Liver (tissue), 9 donors: ENCODE data around the gene GANC. TPM values are rescaled to one million over a fixed set of nuclear protein-coding genes. Genes with fewer than 3 reads are reported as not detected.
"Not testable (repeated sequence)": the region's sequence is repeated elsewhere in the genome, so short reads cannot be mapped to it uniquely, and the experiment has no call there.

Source experiments
- DNase-seq: peaks from one replicate; pipeline ENCODE4 v3.0.0-alpha.2; 2017; ENCODE audit warnings: low spot score
- H3K27ac ChIP-seq, 2 donors: one replicate each; pipeline ENCODE4 v1.7.0; 2013; ENCODE audit warnings: inconsistent platforms in 2 of 2, low read length in 2 of 2, control low read depth in 1 of 2, low read depth in 1 of 2, mild to moderate bottlenecking in 1 of 2
- H3K27me3 ChIP-seq, 4 donors: one replicate each; pipeline versions ENCODE4 v1.6.1 to v1.7.0; 2013; ENCODE audit warnings: low read length in 3 of 4, inconsistent platforms in 1 of 4, mild to moderate bottlenecking in 1 of 4, moderate library complexity in 1 of 4; ENCODE audit not compliant: control insufficient read depth in 4 of 4, insufficient read depth in 4 of 4
- H3K36me3 ChIP-seq, 4 donors: one replicate each; pipeline versions ENCODE4 v1.6.1 to v1.7.0; 2013; ENCODE audit warnings: low read length in 3 of 4, mild to moderate bottlenecking in 3 of 4, low read depth in 1 of 4, moderate library complexity in 1 of 4; ENCODE audit not compliant: control insufficient read depth in 4 of 4, insufficient read depth in 3 of 4
- H3K4me1 ChIP-seq, 4 donors: one replicate each; pipeline versions ENCODE4 v1.6.1 to v1.7.0; 2013; ENCODE audit warnings: low read length in 3 of 4, mild to moderate bottlenecking in 3 of 4, moderate library complexity in 1 of 4; ENCODE audit not compliant: control insufficient read depth in 4 of 4, insufficient read depth in 4 of 4
- H3K4me3 ChIP-seq, 3 donors: one replicate each; pipeline versions ENCODE4 v1.6.1 to v1.7.0; 2013; ENCODE audit warnings: low read length in 3 of 3, control low read depth in 1 of 3, low read depth in 1 of 3, mild to moderate bottlenecking in 1 of 3
- H3K9ac ChIP-seq, 2 donors: one replicate each; pipeline ENCODE4 v1.7.0; 2013; ENCODE audit warnings: low read length in 2 of 2, mild to moderate bottlenecking in 2 of 2, moderate library complexity in 2 of 2, control low read depth in 1 of 2, low read depth in 1 of 2
- H3K9me3 ChIP-seq, 4 donors: one replicate each; pipeline versions ENCODE4 v1.6.1 to v1.7.0; 2013; ENCODE audit warnings: low read length in 3 of 4; ENCODE audit not compliant: control insufficient read depth in 4 of 4
- CTCF ChIP-seq: fragments of 150-350 bp; IDR thresholded peaks from 2 replicates; pipeline ENCODE4 v1.5.1; 2017; ENCODE audit warnings: improper control_type of control experiment, low read depth, low read length; ENCODE audit not compliant: missing input control
- EGR1 ChIP-seq, 2 donors: IDR thresholded peaks; 2 replicates each; pipeline ENCODE4 v1.6.1; 2016 to 2018; ENCODE audit warnings: antibody characterized with exemption in 2 of 2, low read depth in 2 of 2
- HNF4A ChIP-seq, 2 donors: conservative IDR thresholded peaks; 2 replicates each; pipeline ENCODE4 v1.6.1; 2016; ENCODE audit warnings: antibody characterized with exemption in 2 of 2, mild to moderate bottlenecking in 2 of 2
- JUND ChIP-seq, 2 donors: IDR thresholded peaks; 2 replicates each; pipeline ENCODE4 v1.6.1; 2016; ENCODE audit warnings: antibody characterized with exemption in 2 of 2
- NR2F2 ChIP-seq: IDR thresholded peaks from 2 replicates; pipeline ENCODE4 v1.6.1; 2016; ENCODE audit warnings: antibody characterized with exemption
- RXRA ChIP-seq, 2 donors: IDR thresholded peaks; 2 replicates each; pipeline ENCODE4 v1.6.1; 2017 to 2018; ENCODE audit warnings: antibody characterized with exemption in 2 of 2, mild to moderate bottlenecking in 1 of 2
- SP1 ChIP-seq: IDR thresholded peaks from 2 replicates; pipeline ENCODE4 v1.6.1; 2018; ENCODE audit warnings: antibody characterized with exemption, mild to moderate bottlenecking
- TAF1 ChIP-seq: conservative IDR thresholded peaks from 2 replicates; pipeline ENCODE4 v1.6.1; 2016; ENCODE audit warnings: antibody characterized with exemption, mild to moderate bottlenecking
- YY1 ChIP-seq: IDR thresholded peaks from 2 replicates; pipeline ENCODE4 v1.6.1; 2016; ENCODE audit warnings: antibody characterized with exemption, mild to moderate bottlenecking
- ZBTB33 ChIP-seq: IDR thresholded peaks from 2 replicates; pipeline ENCODE4 v1.6.1; 2016; ENCODE audit warnings: antibody characterized with exemption
- WGBS: extraction: QIAGEN DNeasy Blood & Tissue Kit; methylation state at CpG from one replicate; pipeline ENCODE4 v1.1.7; 2013; 5-methylcytosine and 5-hydroxymethylcytosine counted together
- polyA plus RNA-seq, 2 donors: library from polyadenylated mRNA; stranded (reverse) in 1 of 2; unstranded in 1 of 2; fragments of 200-250 nt in 1 of 2; fragments of >200 nt in 1 of 2; fragmentation: Nextera tagmentation in 1 of 2; extraction: Ambion mirVana in 1 of 2; gene quantifications; one replicate each; pipeline versions ENCODE4 v1.2.1 to v1.2.3, GENCODE V29; 2013 to 2015
- total RNA-seq, 2 donors: library from RNA; depleted of rRNA; stranded (reverse); fragments of >200 nt; gene quantifications; one replicate each; pipeline ENCODE4 v1.2.3, GENCODE V29; 2014
- TF ChIP-seq, protein P1 (sequence below): IDR thresholded peaks from 2 replicates; pipeline ENCODE4 v1.6.1; 2016; ENCODE audit warnings: antibody characterized with exemption
- donor health status: healthy.
- donor health status: healthy.
- donor health status: healthy.
- donor health status: healthy.
- donor health status: healthy.

The GANC gene
- total and polyA plus RNA-seq, 4 donors = 4.8 to 28.9 (median 10.9) TPM

DNA sequence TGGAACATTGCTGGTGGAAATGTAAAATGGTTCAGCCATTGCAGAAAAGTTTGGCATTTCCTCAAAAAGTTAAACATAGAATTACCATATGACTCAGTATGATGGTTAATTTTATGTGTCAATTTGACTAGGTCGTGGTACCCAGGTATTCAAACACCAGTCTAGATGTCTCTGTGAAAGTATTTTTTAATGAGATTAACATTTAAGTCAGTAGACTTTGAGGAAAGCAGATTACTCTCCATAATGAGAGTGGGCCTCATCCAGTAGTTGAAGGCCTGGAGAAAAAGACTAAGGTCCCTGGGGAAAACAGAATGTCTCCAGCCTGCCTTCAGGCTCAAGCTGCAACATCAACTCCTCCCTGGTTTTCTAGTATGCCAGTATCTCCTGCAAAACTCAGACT is 42.5 kb downstream of the GANC start:
- H3K36me3 ChIP-seq = peaks cover 0 to 12% (median 9%) of the 10 kb centered on the region in 4 donors
- 89% methylated on average over 1 of the region's 1 CpG for WGBS
- no peaks in the 10 kb centered on the region for H3K27me3 ChIP-seq
- no peak for DNase-seq
- H3K4me1 ChIP-seq = peaks cover 0 to 9% (median 4%) of the 10 kb centered on the region in 4 donors
- no peak overlapping the region for H3K9ac ChIP-seq
- TF ChIP-seq NR2F2 = no peak
- no peak for TF ChIP-seq ZBTB33
- TF ChIP-seq YY1 = no peak
- TF ChIP-seq HNF4A (conservative IDR thresholded peaks at IDR 0.05) = no peak
- no peak for TF ChIP-seq EGR1 (IDR thresholded peaks at IDR 0.05; ENCODE audit: low read depth in 2 of 2)
- no peak for TF ChIP-seq TAF1
- H3K4me3 ChIP-seq = no peak overlapping the region
- no peaks in the 10 kb centered on the region for H3K9me3 ChIP-seq
- H3K27ac ChIP-seq = no peak overlapping the region

DNA sequence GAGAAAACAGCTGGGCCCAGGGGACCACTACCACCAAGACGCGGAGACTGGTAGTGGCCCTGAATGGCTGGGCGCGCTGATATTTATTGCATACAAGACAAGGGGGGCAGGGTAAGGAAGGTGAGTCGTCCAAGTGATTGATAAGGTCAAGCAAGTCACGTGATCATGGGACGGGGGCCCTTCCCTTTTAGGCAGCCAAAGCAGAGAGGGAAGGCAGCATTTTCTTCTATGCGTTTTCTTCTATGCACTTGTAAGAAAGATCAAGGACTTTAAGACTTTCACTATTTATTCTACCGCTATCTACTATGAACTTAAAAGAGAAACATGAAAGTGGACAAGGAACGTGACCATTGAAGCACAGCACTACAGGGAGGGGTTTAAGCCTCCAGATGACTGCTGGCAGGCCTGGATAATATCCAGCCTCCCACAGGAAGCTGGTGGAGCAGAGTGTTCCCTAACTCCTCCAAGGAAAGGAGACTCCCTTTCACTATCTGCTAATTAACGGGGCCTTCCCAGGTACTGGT is 43.3 kb downstream of the GANC start:
- not testable (repeated sequence) for H3K27me3 ChIP-seq, H3K9ac ChIP-seq, DNase-seq, H3K9me3 ChIP-seq, H3K4me1 ChIP-seq, H3K4me3 ChIP-seq, H3K27ac ChIP-seq, H3K36me3 ChIP-seq
- 77% methylated on average over 11 of the region's 11 CpGs for WGBS

DNA sequence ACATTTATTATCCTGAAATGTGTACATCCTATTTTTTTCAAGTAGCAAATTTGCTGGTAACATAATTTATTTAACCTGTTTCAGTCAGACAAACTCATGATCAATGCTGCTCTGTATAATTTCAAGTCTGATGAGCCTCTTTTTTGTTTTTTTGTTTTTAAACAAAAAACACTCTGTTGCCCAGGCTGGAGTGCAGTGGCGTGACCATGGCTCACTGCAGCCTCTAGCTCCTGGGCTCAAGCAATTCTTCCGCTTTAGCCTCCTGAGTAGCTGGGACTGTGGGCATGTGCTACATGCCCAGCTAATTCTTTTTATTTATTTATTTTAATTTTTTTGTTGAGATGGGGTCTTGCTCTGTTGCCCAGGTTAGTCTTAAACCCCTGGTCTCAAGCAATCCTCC is 46.2 kb downstream of the GANC start:
- Histone ChIP-seq H3K9me3 (no peaks in the 10 kb centered on the region), H3K4me3 (no peak overlapping the region), H3K27ac (no peak overlapping the region), H3K27me3 (no peaks in the 10 kb centered on the region), H3K4me1 (peaks cover 0 to 7% (median 3%) of the 10 kb centered on the region in 4 donors), H3K9ac (no peak overlapping the region), H3K36me3 (peaks cover 3 to 20% (median 14%) of the 10 kb centered on the region in 4 donors)
- no peak for TF ChIP-seq JUND (IDR thresholded peaks at IDR 0.05)
- no peak for TF ChIP-seq CTCF
- WGBS = 95% methylated on average over 2 of the region's 2 CpGs
- no peak for DNase-seq

DNA sequence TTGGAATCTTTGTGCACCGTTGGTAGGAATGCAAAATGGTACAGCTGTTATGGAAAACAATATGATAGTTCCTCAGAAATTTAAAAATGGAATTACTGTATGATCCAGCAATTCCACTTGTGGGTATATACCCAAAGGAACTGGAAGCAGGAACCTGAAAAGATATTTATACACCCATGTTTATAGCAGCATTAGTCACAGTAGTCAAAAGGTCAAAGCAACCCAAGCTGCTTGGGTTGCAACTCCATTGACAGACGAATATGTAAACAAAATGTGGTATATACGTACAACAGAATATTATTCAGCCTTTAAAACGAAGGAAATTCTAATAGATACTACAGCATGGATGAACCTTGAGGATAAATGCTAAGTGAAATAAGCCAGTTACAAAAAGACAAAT is 51.3 kb downstream of the GANC start:
- 86% methylated on average over 4 of the region's 4 CpGs for WGBS
- no peaks in the 10 kb centered on the region for H3K4me1 ChIP-seq
- no peak for TF ChIP-seq ZBTB33
- TF ChIP-seq HNF4A (conservative IDR thresholded peaks at IDR 0.05) = no peak
- TF ChIP-seq EGR1 (IDR thresholded peaks at IDR 0.05; ENCODE audit: low read depth in 2 of 2) = no peak
- no peak for TF ChIP-seq RXRA (IDR thresholded peaks at IDR 0.05)
- TF ChIP-seq SP1 = no peak
- TF ChIP-seq, protein P1, sequence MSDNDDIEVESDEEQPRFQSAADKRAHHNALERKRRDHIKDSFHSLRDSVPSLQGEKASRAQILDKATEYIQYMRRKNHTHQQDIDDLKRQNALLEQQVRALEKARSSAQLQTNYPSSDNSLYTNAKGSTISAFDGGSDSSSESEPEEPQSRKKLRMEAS = no peak
- TF ChIP-seq CTCF = no peak
- no peak for DNase-seq
- no peak overlapping the region for H3K27ac ChIP-seq
- no peaks in the 10 kb centered on the region for H3K9me3 ChIP-seq
- H3K9ac ChIP-seq = no peak overlapping the region
- H3K36me3 ChIP-seq = peaks cover 4 to 48% (median 33%) of the 10 kb centered on the region in 4 donors
- H3K4me3 ChIP-seq = no peak overlapping the region
- no peaks in the 10 kb centered on the region for H3K27me3 ChIP-seq
